Liver (tissue), 9 donors: Measurements from ENCODE around the gene TMPRSS7. TPM values are rescaled to one million over a fixed set of nuclear protein-coding genes. Genes with fewer than 3 reads are reported as not detected.

Experiments used
- DNase-seq: peaks from one replicate; pipeline ENCODE4 v3.0.0-alpha.2; 2017; ENCODE audit warnings: low spot score
- H3K27ac ChIP-seq, 2 donors: one replicate each; pipeline ENCODE4 v1.7.0; 2013; ENCODE audit warnings: inconsistent platforms in 2 of 2, low read length in 2 of 2, control low read depth in 1 of 2, low read depth in 1 of 2, mild to moderate bottlenecking in 1 of 2
- H3K27me3 ChIP-seq, 4 donors: one replicate each; pipeline versions ENCODE4 v1.6.1 to v1.7.0; 2013; ENCODE audit warnings: low read length in 3 of 4, inconsistent platforms in 1 of 4, mild to moderate bottlenecking in 1 of 4, moderate library complexity in 1 of 4; ENCODE audit not compliant: control insufficient read depth in 4 of 4, insufficient read depth in 4 of 4
- H3K36me3 ChIP-seq, 4 donors: one replicate each; pipeline versions ENCODE4 v1.6.1 to v1.7.0; 2013; ENCODE audit warnings: low read length in 3 of 4, mild to moderate bottlenecking in 3 of 4, low read depth in 1 of 4, moderate library complexity in 1 of 4; ENCODE audit not compliant: control insufficient read depth in 4 of 4, insufficient read depth in 3 of 4
- H3K4me1 ChIP-seq, 4 donors: one replicate each; pipeline versions ENCODE4 v1.6.1 to v1.7.0; 2013; ENCODE audit warnings: low read length in 3 of 4, mild to moderate bottlenecking in 3 of 4, moderate library complexity in 1 of 4; ENCODE audit not compliant: control insufficient read depth in 4 of 4, insufficient read depth in 4 of 4
- H3K4me3 ChIP-seq, 3 donors: one replicate each; pipeline versions ENCODE4 v1.6.1 to v1.7.0; 2013; ENCODE audit warnings: low read length in 3 of 3, control low read depth in 1 of 3, low read depth in 1 of 3, mild to moderate bottlenecking in 1 of 3
- H3K9ac ChIP-seq, 2 donors: one replicate each; pipeline ENCODE4 v1.7.0; 2013; ENCODE audit warnings: low read length in 2 of 2, mild to moderate bottlenecking in 2 of 2, moderate library complexity in 2 of 2, control low read depth in 1 of 2, low read depth in 1 of 2
- H3K9me3 ChIP-seq, 4 donors: one replicate each; pipeline versions ENCODE4 v1.6.1 to v1.7.0; 2013; ENCODE audit warnings: low read length in 3 of 4; ENCODE audit not compliant: control insufficient read depth in 4 of 4
- EGR1 ChIP-seq, 2 donors: IDR thresholded peaks; 2 replicates each; pipeline ENCODE4 v1.6.1; 2016 to 2018; ENCODE audit warnings: antibody characterized with exemption in 2 of 2, low read depth in 2 of 2
- FOXA2 ChIP-seq: IDR thresholded peaks from 2 replicates; pipeline ENCODE4 v1.6.1; 2016; ENCODE audit warnings: antibody characterized with exemption
- GABPA ChIP-seq, 2 donors: IDR thresholded peaks in 1 of 2; conservative IDR thresholded peaks in 1 of 2; 2 replicates each; pipeline ENCODE4 v1.6.1; 2016; ENCODE audit warnings: antibody characterized with exemption in 2 of 2, mild to moderate bottlenecking in 1 of 2, moderate library complexity in 1 of 2
- HNF4A ChIP-seq, 2 donors: conservative IDR thresholded peaks; 2 replicates each; pipeline ENCODE4 v1.6.1; 2016; ENCODE audit warnings: antibody characterized with exemption in 2 of 2, mild to moderate bottlenecking in 2 of 2
- NR2F2 ChIP-seq: IDR thresholded peaks from 2 replicates; pipeline ENCODE4 v1.6.1; 2016; ENCODE audit warnings: antibody characterized with exemption
- RAD21 ChIP-seq, 2 donors: IDR thresholded peaks; 2 replicates each; pipeline ENCODE4 v1.6.1; 2016; ENCODE audit warnings: antibody characterized with exemption in 2 of 2, mild to moderate bottlenecking in 2 of 2
- WGBS: extraction: QIAGEN DNeasy Blood & Tissue Kit; methylation state at CpG from one replicate; pipeline ENCODE4 v1.1.7; 2013; 5-methylcytosine and 5-hydroxymethylcytosine counted together
- polyA plus RNA-seq, 2 donors: library from polyadenylated mRNA; stranded (reverse) in 1 of 2; unstranded in 1 of 2; fragments of 200-250 nt in 1 of 2; fragments of >200 nt in 1 of 2; fragmentation: Nextera tagmentation in 1 of 2; extraction: Ambion mirVana in 1 of 2; gene quantifications; one replicate each; pipeline versions ENCODE4 v1.2.1 to v1.2.3, GENCODE V29; 2013 to 2015
- total RNA-seq, 2 donors: library from RNA; depleted of rRNA; stranded (reverse); fragments of >200 nt; gene quantifications; one replicate each; pipeline ENCODE4 v1.2.3, GENCODE V29; 2014
- TF ChIP-seq, protein P1 (sequence below): IDR thresholded peaks from 2 replicates; pipeline ENCODE4 v1.6.1; 2016; ENCODE audit warnings: antibody characterized with exemption
- TF ChIP-seq, protein P2 (sequence below): IDR thresholded peaks from 2 replicates; pipeline ENCODE4 v1.6.1; 2016; ENCODE audit warnings: antibody characterized with exemption, mild to moderate bottlenecking
- TF ChIP-seq, protein P3 (sequence below): IDR thresholded peaks from 2 replicates; pipeline ENCODE4 v1.6.1; 2016; ENCODE audit warnings: antibody characterized with exemption
- TF ChIP-seq, protein P4 (sequence below): fragments of 150-350 bp; IDR thresholded peaks from 2 replicates; pipeline ENCODE4 v1.5.1; 2017; ENCODE audit warnings: improper control_type of control experiment, low read depth, low read length; ENCODE audit not compliant: missing input control
- donor health status: healthy.
- donor health status: healthy.
- donor health status: healthy.
- donor health status: healthy.
- donor health status: healthy.

The TMPRSS7 gene
- total and polyA plus RNA-seq, 4 donors, result not detected

DNA sequence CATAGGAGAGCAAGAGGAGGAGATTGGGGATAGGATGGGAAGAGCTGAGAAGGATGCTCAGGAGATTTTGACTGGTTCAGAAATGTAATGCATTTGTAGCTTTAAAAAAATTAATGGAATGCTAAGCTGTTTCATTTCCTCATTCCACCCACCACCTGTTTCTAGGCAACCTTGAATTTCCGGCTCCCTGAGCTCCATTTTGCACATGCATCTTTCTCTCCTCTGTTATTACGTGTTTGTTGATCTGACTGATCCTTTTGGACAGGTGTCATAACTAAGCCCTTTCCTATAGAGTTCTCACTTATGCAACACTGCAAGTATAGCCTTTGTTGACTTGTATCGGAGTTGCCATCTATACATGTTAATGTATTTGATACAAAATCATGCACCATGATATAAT, 4.3 kb downstream of the TMPRSS7 start:
- TF ChIP-seq, protein P1, sequence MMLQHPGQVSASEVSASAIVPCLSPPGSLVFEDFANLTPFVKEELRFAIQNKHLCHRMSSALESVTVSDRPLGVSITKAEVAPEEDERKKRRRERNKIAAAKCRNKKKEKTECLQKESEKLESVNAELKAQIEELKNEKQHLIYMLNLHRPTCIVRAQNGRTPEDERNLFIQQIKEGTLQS, result no peak
- Histone ChIP-seq H3K9me3 (no peaks in the 10 kb centered on the region), H3K27me3 (no peaks in the 10 kb centered on the region), H3K36me3 (no peaks in the 10 kb centered on the region), H3K27ac (no peak overlapping the region), H3K9ac (no peak overlapping the region), H3K4me1 (peaks cover 0 to 4% (median 2%) of the 10 kb centered on the region in 4 donors), H3K4me3 (no peak overlapping the region)
- WGBS, result 79% methylated on average over 3 of the region's 3 CpGs
- DNase-seq, result no peak

DNA sequence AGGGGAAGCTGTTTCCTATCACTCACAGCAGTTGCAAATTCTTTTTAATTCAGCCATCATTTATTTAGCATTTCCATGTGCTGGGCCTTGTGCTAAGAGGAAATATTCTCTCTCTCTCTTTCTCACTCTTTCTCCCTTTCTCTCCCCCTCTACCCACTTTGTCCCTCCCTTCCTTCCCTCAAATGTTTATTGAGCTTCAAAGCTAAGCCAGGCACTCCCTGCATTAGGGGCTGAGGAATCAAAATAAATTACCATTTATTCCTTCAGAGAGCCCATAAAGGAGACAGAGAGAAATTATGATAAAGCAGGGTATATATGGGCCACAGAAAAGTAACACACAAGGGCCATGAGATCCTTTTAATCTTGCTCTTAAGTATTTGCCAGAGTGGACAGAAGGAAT, 6.8 kb downstream of the TMPRSS7 start:
- H3K9me3 ChIP-seq, result no peaks in the 10 kb centered on the region
- no peak for DNase-seq
- TF ChIP-seq, protein P2, sequence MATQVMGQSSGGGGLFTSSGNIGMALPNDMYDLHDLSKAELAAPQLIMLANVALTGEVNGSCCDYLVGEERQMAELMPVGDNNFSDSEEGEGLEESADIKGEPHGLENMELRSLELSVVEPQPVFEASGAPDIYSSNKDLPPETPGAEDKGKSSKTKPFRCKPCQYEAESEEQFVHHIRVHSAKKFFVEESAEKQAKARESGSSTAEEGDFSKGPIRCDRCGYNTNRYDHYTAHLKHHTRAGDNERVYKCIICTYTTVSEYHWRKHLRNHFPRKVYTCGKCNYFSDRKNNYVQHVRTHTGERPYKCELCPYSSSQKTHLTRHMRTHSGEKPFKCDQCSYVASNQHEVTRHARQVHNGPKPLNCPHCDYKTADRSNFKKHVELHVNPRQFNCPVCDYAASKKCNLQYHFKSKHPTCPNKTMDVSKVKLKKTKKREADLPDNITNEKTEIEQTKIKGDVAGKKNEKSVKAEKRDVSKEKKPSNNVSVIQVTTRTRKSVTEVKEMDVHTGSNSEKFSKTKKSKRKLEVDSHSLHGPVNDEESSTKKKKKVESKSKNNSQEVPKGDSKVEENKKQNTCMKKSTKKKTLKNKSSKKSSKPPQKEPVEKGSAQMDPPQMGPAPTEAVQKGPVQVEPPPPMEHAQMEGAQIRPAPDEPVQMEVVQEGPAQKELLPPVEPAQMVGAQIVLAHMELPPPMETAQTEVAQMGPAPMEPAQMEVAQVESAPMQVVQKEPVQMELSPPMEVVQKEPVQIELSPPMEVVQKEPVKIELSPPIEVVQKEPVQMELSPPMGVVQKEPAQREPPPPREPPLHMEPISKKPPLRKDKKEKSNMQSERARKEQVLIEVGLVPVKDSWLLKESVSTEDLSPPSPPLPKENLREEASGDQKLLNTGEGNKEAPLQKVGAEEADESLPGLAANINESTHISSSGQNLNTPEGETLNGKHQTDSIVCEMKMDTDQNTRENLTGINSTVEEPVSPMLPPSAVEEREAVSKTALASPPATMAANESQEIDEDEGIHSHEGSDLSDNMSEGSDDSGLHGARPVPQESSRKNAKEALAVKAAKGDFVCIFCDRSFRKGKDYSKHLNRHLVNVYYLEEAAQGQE, result no peak
- TF ChIP-seq FOXA2 (no peak), NR2F2 (no peak), EGR1 (IDR thresholded peaks at IDR 0.05; ENCODE audit: low read depth in 2 of 2) (no peak), GABPA (IDR thresholded peaks at IDR 0.05 in 1 of 2, conservative IDR thresholded peaks at IDR 0.05 in 1 of 2) (no peak), HNF4A (conservative IDR thresholded peaks at IDR 0.05) (no peak)
- TF ChIP-seq, protein P1, result no peak
- TF ChIP-seq, protein P3, sequence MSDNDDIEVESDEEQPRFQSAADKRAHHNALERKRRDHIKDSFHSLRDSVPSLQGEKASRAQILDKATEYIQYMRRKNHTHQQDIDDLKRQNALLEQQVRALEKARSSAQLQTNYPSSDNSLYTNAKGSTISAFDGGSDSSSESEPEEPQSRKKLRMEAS, result no peak
- no peak overlapping the region for H3K9ac ChIP-seq
- no peaks in the 10 kb centered on the region for H3K27me3 ChIP-seq
- H3K4me1 ChIP-seq, result peaks cover 0 to 6% (median 2%) of the 10 kb centered on the region in 4 donors
- no peak overlapping the region for H3K27ac ChIP-seq
- H3K4me3 ChIP-seq, result no peak overlapping the region
- no peaks in the 10 kb centered on the region for H3K36me3 ChIP-seq

DNA sequence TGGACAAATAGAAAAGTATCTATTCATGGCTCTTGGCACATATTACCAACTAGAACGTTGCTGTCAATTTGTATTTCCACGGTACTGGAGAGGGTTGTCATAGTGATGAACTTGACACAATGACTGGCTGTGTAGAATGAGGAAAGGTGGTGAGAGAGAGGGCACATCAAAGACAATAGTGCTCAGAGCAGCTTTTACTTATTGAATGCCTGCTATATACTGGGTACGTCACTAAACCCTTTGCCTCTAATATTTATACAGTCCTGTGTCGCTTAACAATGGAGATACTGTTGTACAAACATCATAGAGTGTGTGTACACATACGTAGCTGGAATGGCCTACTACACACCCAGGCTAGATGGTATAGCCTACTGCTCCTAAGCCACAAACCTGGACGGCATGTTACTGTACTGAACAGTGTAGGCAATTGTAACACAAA, 8.3 kb downstream of the TMPRSS7 start:
- peaks cover 0 to 6% (median 2%) of the 10 kb centered on the region in 4 donors for H3K4me1 ChIP-seq
- no peaks in the 10 kb centered on the region for H3K36me3 ChIP-seq
- no peak for TF ChIP-seq RAD21 (IDR thresholded peaks at IDR 0.05)
- no peak for TF ChIP-seq FOXA2
- TF ChIP-seq, protein P4, sequence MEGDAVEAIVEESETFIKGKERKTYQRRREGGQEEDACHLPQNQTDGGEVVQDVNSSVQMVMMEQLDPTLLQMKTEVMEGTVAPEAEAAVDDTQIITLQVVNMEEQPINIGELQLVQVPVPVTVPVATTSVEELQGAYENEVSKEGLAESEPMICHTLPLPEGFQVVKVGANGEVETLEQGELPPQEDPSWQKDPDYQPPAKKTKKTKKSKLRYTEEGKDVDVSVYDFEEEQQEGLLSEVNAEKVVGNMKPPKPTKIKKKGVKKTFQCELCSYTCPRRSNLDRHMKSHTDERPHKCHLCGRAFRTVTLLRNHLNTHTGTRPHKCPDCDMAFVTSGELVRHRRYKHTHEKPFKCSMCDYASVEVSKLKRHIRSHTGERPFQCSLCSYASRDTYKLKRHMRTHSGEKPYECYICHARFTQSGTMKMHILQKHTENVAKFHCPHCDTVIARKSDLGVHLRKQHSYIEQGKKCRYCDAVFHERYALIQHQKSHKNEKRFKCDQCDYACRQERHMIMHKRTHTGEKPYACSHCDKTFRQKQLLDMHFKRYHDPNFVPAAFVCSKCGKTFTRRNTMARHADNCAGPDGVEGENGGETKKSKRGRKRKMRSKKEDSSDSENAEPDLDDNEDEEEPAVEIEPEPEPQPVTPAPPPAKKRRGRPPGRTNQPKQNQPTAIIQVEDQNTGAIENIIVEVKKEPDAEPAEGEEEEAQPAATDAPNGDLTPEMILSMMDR, result no peak
- H3K27ac ChIP-seq, result no peak overlapping the region
- 62% methylated on average over 6 of the region's 6 CpGs for WGBS
- no peaks in the 10 kb centered on the region for H3K9me3 ChIP-seq
- no peak overlapping the region for H3K9ac ChIP-seq
- H3K4me3 ChIP-seq, result no peak overlapping the region
- DNase-seq, result no peak
- H3K27me3 ChIP-seq, result no peaks in the 10 kb centered on the region
